HK-2 (cell line): ENCODE data around the gene PPIP5K1.

Source experiments
- DNase-seq: peaks from one replicate; pipeline ENCODE4 v3.0.0-alpha.2; 2018; ENCODE audit not compliant: unreplicated experiment

The PPIP5K1 gene

DNA sequence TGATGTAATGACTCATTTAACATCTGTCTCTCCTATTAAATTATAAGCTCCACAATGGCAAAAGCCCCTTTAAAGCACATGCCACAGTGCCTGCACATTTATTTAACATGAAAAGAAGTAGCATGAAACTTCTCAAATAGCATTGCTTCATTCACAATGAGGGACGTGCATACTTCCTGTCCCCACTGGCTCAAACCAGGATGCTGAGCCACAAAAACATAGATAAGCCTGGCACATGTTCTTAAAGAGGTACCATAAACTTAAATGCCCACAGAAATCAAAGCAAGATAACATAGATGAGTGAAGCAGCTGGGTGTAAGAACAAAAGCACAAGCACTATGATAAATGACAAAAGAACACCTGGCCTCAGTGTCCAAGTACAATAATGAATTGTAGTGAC lies 100.8 kb downstream of the PPIP5K1 start:
- DNase-seq: no peak

DNA sequence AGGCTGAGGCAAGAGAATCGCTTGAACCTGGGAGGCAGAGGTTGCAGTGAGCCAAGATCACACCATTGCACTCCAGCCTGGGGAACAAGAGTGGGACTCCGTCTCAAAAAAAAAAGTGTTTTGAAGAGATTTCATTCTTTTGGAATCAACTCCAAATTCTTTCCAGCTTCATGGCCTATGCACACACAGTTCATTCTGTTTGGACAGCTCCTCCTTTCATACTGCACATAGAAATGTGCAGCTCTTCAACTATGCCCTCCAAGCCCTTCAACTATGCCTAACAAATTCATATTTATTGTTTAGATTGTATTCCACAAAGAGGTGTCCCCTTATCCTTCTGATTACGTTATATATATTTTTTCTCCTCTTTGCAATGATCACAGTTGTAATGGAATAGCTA lies 101.2 kb downstream of the PPIP5K1 start:
- DNase-seq: no peak

DNA sequence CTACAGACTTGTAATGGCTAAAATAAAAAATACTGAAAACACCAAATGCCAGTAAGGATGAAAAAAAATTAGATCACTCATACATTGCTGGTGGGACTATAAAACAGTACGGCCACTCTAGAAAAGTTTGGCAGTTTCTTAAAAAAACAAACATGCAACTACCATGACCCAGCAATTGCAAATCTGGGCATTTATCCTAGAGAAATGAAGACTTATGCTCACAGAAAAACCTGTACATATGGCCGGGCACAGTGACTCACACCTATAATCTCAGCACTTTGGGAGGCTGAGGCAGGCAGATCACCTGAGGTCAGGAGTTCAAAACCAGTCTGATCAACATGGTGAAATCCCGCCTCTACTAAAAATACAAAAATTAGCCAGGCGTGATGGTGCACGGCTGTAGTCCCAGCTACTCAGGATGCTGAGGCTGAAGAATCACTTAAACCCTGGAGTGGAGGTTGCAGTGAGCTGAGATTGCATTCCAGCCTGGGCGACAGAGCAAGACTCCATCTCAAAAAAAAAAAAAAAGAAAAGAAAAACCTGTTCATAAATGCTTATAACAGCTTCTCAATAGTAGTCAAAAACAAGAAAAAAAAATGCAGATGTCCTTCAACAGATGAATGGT lies 102.6 kb downstream of the PPIP5K1 start:
- no peak for DNase-seq

DNA sequence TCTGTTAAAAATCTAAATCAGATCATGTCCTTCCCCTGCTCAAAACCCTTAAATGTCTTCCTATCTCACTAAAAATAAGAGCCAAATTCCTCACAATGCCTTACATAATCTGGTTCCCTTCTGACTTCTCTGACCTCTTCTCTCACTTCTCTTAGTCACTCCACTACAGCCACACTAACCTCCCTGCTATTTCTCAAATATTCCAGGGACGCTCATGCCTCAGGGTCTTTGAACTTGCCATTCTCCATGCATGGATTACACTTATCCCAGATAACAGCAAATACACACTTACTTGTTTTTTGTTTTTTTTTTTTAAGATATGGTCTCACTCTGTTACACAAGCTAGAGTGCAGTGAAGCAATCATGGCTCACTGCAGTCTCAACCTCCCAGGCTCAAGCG lies 105.6 kb downstream of the PPIP5K1 start:
- no peak for DNase-seq
